ENCODE results near the gene PSME1.
A peak's percentile ranks its signal among the peaks of the same experiment; 100 is the strongest.

The PSME1 gene

DNA sequence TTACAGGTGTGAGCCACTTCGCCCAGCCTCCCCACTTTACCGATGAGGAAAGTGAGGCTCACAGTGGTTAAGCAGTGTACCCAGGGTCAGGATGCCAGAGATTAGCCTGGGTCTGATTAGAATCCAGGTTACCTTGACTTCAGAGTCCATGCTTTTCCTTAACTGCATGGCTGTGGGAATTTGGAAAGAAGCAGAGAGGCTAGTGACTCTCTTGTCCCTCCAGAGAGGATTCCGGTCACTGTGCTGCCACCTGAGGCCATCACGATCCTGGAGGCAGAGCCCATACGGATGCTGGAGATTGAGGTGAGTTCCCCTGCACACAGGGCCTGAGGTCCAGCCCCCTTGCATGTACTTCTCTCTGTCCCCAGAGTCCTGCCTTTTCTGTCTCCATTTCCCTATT, 40.6 kb downstream of the PSME1 start:
- no peak for DNase-seq (ENCODE audit: low read depth)

DNA sequence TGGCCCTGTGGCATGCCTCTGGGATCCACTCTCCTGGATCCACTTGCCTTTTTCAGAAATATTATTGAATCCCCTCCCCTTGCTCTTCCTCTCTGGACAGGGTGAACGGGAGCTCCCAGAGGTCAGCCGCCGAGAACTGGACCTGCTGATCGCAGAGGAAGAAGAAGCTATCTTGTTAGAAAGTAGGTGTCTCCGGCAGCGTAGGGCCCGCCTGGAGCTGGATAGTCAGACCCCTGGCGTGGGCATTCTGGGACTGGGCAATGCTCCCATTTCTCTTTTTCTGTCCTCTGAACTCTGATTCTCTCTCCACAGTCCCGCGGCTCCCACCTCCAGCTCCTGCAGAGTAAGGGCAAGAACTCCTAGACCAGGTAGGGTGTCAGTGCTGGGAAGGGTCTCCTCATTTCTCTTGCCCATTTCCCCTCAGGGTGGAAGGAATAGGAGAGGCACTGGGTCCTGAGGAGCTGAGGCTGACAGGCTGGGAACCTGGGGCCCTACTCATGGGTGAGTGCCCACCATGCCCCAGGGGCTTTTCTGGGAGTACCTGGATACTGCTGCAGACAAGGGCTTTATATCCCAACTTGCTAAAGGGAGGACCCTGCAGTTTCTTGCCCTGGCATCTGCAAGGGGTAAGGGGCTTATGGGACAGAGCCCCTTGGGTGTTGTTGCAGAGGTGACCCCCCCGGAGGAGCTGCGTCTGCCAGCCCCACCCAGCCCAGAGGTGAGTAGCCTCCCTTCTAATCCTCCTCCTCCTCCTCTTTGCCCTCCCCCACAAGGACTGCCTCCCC, 41.2 kb downstream of the PSME1 start:
- no peak for DNase-seq (ENCODE audit: low read depth)

DNA sequence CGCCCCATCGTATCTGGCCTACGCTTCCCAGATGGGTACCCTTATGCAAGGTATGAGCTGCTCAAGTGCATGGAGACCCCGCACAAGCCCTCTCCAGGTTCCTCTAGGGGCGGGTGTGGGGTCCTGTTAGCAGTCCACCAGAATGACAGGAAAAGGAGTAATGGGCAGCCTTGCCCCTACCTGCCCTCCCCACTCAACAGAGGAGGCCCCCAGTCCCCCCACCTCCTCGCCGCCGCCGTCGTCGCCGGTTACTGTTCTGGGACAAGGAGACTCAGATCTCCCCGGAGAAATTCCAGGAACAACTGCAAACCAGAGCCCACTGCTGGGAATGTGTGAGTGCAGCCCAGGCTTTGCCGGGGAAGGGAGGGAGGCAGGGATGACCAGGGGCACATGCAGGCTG, 41.9 kb downstream of the PSME1 start:
- no peak for DNase-seq (ENCODE audit: low read depth)

DNA sequence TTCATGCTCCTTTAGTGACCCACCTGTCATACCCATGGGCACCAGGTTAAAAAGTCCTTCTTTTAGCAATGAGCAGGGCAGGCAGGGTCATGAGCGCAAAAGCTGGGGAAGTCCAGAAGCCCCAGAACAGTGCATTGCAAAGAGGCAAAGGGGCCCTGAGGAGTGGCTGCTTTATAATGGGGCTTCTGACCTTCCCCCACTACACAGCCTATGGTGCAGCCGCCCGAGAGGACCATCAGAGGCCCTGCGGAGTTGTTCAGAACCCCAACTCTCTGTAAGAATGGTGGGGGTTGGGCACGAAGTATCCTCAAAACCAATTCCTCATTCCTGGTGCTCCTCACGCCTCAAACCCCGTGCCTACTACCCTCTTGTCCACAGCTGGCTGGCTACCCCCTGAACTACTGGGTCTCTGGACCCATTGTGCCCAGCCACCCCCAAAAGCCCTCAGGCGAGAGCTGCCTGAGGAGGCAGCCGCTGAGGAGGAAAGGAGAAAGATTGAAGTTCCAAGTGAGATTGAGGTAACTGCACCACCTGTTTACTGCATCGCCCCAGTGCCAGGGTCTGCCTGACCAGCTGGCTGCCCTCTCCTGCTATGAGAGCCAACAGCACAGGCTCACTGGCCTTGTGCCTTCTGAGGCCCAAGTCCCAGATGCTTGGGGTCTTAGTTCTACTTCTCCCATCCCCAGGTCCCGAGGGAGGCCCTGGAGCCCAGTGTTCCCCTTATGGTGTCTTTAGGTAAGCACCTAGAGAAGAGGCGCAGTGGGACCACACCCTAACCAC, 42.6 kb downstream of the PSME1 start:
- no peak for DNase-seq (ENCODE audit: low read depth)

DNA sequence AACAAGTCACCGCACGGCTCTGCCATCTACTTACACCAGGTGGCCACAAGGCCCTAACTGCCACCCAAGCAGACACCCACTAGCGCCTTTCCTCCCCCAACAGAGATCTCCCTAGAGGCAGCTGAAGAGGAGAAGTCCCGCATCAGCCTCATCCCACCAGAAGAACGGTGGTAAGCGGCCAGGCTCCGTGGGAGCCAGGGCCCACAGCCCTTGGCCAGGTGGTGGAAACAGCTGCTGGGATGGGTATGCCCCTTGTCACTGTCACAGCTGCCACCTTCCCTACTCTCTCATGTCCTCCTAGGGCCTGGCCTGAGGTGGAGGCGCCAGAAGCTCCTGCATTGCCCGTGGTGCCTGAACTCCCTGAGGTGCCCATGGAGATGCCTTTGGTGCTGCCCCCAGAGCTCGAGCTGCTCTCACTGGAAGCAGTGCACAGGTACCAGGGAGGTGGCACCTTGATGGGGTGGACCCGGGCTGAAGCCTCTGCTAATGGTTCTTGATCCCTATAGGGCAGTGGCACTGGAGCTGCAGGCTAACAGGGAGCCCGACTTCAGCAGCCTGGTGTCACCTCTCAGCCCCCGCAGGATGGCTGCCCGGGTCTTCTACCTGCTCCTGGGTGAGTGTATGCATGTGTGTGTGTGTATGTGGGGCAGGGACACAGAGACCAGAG, 43.4 kb downstream of the PSME1 start:
- DNase-seq (ENCODE audit: low read depth): no peak

DNA sequence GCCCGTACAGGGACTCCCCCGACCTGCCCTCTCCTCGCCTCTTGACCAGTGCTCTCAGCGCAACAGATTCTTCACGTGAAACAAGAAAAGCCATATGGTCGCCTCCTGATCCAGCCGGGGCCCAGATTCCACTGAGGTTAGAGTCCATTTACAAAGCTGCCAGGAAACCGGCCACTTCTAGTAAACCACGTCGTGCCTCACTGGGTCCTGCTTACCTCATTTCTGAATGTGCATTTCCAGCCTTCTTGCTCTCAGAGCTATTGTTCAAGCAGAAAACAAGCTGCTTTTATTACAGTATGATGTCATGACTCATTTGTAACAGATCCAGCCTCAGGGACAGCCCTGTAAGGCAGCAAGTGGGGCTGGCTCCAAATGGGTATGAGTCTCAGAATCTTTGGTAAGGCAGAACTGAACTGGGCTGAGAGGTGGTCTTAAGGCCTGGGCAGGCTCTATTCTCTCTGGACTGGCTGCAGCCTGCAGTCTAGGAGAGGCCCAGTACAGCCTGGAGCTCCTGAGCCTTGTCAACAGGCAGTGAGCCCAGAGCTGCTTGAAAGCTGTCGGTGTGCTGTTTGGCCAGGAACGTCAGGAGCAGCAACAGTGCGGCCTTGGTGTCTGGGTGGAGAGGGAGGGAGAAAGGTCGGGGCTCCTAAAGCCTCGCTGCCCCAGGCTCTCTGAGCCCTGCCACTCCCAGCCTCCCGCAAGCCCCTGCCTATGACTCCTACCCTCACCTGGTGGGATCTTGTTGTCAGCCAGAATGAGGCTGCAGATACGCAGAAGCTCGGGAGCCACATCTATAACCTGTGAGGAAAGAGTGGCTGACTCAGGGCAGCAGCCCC, 44.2 kb downstream of the PSME1 start:
- DNase-seq (ENCODE audit: low read depth): peak; percentile 76

DNA sequence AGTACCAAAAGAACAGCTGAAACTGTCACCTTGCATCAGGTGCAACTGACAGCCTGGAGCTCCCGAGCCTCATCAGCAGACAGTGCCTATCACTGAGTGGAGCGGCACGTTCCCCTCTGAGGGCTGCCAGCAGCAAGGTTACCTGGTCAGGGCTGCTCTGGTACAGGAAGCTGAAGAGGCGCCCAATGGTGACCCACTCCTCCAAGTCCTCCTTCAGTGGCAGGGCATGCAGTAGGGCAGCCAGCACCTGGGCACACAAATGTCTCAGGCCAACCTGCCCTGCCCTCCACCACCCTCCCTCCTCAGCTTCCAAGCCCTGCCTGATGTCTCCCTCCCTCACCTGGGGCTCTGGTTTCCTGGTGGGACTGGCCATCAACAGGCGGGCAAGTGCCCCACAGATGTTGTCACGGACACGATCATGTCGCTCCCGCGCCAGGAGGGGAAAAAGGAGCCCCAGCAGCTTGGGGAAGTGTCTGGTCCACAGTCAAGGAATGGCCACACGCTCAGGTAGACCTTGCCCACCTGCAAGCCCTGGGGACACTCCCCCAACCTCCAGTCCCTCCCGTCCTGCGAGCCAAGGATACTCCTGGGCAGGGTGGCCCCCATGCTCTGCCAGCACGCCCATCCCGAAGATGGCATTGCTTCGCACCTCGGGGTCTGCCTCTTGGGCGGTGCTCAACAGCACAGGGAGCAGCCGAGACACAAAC, 45.5 kb downstream of the PSME1 start:
- no peak for DNase-seq (ENCODE audit: low read depth)

DNA sequence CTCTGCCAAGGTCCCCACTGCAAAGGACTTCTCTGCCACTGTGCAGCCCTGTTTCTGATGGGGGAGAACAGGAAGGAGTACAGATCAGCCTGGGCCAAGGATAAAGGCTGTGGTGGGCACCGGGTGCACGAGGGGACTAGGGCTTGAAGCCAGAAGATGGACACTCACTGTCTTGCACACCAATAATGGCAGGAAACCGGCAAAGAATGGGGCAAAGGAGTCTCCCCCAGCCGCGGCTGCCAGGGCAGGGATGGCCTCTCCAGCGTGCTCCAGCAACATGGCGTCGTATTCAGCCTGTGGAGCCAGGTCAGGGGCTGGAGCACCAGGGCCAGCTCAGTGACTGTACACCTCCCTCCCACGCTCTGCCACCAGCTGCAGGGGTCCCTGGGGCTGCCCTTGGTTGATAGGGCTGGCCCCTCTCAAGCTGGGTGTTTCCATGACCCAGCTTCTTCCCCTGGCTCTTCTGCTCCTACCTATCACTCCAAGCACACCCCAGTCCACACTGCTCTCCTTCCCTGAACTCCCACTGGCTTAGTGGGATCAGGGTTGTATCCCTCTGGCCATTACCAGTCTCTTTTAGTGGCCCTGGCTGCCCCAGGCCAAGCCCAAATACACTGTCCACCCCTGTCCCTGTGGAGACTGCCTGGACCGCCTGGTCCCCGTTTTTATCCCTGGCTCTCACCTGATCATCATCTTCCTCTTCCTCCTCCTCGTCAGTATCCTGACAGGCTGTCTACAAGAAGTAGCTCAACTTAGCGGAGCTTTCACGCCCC, 46.3 kb downstream of the PSME1 start:
- DNase-seq (ENCODE audit: low read depth): no peak

DNA sequence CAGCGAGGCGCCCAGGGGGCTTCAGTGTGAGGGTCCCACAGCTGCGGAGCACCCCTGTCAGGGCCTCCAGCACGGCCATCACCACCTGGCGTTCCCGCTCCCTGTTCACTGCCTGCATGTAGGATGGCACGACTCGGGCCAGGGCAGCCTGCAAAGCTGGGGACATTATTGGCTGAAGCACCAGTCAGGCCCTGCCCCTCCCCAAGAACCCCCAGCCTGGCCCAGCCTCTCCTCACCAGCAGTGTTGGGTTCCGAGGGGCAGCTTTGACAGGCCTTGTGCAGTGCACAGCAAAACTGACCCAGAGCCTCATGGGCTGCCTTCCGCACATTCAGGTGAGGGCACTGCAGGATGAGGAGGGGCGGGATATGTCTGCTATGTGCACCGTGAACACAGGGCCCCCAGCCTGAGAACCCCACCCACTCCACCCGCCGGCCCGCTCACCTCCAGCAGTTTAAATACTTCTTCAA, 47.1 kb downstream of the PSME1 start:
- DNase-seq (ENCODE audit: low read depth): no peak

DNA sequence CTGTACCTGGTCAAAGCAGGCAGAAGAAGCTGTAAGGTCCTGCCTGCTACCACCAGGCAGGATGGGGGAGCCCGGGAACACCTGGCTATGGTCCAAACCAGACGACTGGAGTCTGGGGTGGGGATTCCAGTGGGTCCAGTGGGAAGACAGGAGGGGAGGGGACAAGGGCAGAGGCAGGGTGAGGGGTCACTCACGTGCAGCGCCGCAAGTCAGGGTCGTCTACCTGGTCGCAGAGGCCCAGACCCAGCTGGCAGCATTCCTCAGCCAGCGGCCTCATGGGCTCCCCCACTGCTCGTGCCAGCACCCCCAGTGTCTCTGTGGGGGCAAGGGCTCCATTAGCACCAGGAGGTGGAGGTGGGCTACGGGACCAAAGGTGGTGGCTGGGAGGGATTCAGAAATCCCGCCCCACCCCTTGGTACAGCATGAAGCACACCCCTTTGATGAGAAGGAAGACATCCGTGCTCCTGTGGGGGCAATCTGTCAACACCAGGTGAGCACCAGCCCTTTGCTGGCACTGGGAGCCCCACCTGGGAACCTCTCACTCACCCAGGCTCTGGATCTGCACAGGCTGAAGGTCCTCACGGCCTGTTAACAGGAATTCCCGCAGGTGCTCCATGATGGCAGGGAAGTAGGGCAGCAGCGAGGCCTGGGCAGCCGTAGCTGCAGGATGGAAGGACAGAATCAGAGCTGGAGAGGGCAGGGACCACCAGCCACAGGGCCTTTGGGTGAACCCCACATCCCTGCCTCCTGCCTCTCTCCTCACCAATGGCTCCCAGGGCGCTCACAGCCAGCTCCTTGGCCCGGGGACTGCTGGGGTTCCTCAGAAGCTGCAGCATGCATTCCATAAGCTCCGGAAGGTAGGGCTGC, 48.3 kb downstream of the PSME1 start:
- DNase-seq (ENCODE audit: low read depth): no peak

DNA sequence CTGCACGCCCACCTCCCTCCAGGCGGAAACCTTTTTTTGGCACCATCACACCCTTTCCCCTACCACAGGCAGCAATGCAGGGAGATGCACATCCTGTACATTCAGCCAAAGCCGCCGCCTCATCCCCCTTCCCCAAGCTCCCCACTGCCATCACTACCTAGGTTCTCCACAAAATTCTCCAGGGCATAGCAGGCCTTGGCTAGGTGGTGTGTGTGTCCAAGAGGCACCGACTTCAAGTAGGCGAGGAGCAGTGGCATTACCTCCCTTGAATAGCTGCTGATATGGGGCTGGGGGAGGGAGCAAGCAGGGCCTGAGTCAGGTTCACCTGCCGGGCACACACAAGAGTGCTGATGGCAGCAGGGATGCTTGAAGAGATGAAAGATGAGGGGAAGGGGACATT, 49.0 kb downstream of the PSME1 start:
- no peak for DNase-seq (ENCODE audit: low read depth)

DNA sequence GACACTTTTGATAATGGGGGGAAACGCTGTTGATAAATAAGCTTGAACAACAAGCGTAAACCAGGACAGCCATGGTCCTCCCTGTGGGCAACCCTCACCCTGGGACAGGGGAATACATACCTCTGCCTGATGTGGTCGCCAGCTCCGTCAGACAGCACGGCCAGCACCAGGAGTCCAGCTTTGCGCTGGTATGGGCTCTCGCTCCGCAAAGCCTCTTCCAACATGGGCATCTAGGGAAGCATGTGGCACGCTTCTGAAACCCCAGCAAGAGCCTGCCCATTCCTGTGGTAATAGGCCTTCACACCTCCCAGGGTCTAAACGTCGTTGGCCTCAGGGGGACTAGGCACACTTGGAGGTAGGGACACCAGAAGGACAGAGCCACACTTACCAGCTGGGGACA, 49.7 kb downstream of the PSME1 start:
- no peak for DNase-seq (ENCODE audit: low read depth)

DNA sequence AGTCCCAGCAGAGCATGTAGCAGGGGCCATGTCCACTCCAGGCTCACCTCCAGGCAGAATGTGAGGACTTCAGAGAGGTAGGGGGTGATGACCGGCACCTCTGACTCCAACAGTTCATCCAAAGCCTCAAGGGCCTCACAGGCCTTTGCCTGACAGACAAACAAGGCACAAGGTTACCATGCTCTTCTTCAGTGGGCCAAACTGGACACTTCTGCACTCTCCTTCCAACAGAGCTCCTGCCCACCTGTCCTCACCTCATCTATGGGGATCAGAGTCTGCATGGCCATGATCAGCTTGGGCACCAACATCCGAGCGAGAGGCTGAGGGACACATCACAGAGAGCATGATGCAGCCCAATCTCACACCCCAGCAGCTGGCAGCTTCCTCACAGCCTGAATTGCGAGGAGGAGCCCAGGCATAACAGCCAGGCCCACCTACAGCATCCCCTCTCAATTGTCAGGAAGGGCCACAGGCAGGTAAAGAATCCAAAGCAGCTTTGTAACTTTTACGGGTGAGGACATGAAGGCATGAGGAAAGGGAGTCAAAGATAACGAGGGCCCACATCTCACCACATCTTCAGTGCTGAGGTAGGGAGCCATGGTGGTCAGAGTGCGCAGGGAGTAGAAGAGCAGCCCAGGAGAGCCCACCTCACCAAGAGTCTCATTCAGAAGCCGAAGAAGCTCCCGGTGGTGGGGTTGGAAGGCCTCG, 51.0 kb downstream of the PSME1 start:
- no peak for DNase-seq (ENCODE audit: low read depth)

DNA sequence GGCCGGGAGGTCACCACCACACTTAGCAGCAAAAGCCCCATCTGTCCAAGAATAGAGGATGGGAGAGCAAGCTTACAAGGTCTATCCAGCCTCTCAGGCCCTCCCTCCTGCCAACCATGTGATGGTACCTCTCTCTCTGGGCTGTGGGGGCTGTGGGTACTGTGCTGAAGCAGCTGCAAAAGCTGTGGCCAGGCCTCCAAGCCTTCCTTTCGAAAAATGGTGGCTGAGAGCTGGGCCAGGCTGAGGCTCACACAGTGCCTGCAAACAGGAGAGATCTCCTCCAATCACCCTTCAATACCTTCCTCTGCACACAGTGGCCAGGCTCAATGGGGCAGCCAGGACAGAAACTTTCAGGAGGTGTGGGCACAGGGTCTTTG, 51.5 kb downstream of the PSME1 start:
- no peak for DNase-seq (ENCODE audit: low read depth)
